MV-4-11 (cell line): Measurements from ENCODE around the gene OSBPL1A.
A peak's percentile ranks its signal among the peaks of the same experiment; 100 is the strongest.

Experiments used
- DNase-seq: peaks from one replicate; lab custom pipeline; 2025; lab: John Stamatoyannopoulos, UW

Gene OSBPL1A

GRCh38 chr18:24267878-24268277 lies 129.7 kb downstream of the OSBPL1A start:
- no peak for DNase-seq

GRCh38 chr18:24266131-24266530 lies 131.5 kb downstream of the OSBPL1A start:
- DNase-seq, result no peak

DNA sequence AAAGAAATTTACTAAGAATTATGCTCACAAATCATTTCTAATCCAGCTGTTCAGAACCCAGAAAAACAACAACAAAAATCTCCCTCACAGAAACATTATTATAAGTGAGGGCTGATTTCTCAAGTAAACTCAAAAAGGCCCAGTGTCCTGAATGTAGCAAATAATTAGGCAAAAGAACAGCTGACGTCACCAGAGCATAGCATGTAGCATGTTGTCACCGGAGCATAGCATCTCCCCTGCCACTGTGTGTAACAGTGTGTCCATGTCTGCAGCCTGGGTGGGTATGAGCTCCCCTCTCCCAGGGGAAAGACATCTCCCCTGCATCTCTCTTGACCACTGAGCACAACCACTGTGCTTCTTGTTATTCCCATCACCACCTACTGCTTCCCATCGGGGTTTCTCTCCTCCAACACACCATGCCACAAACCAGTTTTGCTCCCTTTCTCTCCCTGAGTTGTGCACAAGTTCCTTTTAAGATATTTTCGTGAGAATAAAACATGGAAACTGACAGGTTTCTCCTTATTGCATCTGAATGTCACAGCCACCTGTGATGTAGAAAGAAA lies 132.0 kb downstream of the OSBPL1A start:
- no peak for DNase-seq

GRCh38 chr18:24263050-24263449 lies 134.6 kb downstream of the OSBPL1A start:
- DNase-seq, result no peak

DNA sequence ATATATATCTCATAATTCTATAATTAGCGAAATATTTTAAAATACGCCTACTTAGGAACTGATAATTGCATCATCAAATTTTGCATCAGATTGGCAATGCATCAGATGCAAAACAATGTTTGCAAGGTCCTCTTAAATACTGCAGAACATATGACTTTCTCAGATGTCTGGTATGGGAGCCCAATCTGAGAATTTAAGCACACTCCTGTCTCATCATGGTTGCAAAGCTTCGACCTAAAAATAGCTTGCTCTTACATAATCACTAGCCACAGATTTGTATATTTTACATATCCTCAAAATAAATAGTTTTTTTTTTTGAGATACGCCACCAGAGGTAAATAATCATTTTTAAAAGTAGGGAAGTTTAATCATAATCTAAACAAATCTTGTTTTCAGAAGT lies 135.5 kb downstream of the OSBPL1A start:
- DNase-seq, result peak; percentile 11

DNA sequence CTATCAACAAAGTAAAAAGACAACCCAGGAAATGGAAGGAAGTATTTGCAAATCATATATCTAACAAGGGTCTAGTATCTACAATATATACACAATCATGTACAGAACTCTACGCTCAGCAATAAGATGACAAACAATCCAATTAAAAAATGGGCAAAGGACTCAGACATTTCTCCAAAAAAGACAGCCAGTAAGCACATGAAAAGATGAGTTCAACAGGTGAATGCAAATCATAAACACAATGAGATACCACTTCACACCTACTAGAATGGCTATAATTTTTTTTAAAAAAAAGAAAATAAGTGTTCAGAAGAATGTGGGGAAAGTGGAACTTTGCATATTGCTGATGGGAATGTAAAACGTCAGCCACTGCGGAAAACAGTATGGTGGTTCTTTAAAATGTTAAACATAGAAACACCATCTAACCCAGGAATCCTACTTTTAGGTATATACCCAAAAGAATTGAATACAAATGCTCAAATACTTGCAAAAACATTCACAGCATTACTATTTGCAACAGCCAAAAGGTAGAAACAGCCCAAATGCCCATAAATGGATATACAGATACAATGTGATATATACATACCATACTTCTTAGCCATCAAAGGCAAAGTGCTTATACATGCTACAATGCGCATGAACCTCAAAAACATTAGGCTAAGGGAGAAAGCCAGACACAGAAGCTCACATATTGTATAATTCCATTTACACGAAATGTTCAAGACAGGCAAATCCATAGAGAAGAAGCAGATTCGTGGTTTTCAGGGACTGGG lies 137.6 kb downstream of the OSBPL1A start:
- DNase-seq, result no peak

DNA sequence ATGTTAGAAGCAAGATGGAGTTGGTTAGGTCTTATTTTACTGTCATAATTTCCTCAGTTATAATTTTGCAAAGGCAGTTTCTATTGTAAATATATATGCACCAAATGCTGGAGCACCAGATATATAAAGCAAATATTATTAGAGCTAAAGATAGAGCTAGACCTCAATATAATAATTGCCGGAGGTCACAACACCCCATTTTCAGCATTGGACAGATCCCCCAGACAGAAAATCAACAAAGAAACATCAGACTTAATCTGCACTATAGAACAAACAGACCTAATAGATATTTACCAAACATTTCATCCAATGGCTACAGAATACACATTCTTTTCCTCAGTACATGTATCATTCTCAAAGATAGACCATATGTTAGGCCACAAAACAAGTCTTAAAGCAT lies 143.6 kb downstream of the OSBPL1A start:
- no peak for DNase-seq

GRCh38 chr18:24249716-24250115 lies 147.9 kb downstream of the OSBPL1A start:
- DNase-seq, result no peak

DNA sequence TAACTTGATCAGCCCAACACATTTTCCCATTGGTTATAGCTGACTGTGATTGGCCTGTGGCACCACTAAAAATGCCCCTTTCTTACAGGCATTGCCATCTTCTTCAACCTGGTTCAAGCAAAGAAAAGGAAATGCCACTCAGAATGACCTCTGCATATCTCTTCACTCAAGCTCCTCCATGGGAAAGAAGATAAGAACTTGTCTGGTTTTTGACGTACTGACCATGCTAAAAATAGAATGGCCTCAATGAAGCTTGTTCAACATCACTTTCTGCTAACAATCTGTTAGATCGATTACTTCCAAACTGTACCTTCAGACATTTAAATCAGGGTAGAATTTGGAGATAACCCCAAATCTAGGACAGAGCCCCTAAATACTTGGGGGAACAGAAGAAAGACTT lies 149.3 kb downstream of the OSBPL1A start:
- no peak for DNase-seq

DNA sequence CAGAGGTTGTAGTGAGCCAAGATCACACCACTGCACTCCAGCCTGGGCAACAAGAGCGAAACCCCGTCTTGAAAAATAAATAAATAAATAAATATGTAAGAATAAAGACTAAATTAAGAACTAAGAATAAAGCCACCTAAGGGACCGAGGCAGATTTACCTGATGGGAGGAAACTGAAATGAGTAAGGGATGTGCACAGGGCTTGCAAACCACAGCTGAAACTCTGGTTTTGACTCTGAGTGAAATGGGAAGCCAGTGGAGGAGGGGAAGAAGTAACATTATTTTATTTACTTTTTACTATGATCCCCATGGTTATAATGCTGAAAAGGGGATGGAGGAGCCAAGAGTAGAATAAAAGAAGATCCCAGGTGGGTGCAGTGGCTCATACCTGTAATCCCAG lies 151.5 kb downstream of the OSBPL1A start:
- no peak for DNase-seq

DNA sequence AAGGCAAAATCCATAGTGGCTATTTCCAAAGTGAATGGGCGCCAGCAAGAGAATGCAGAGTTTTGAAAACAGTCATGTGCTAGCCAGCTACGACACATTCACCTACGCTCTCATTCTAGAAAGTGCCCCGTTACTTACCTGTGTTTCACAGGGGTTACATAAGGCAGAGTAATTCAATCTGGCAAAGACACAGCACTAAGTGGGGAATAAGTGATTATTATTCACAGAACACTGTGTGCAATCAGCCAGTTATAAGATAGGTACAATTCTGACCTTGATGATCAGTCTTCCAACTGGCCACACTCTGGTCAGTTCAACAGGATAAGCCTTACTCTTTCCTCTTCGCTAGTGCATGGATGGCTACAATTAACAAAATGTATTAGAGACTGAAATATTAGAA lies 152.9 kb downstream of the OSBPL1A start:
- no peak for DNase-seq

GRCh38 chr18:24243677-24244076 lies 153.9 kb downstream of the OSBPL1A start:
- DNase-seq, result no peak

DNA sequence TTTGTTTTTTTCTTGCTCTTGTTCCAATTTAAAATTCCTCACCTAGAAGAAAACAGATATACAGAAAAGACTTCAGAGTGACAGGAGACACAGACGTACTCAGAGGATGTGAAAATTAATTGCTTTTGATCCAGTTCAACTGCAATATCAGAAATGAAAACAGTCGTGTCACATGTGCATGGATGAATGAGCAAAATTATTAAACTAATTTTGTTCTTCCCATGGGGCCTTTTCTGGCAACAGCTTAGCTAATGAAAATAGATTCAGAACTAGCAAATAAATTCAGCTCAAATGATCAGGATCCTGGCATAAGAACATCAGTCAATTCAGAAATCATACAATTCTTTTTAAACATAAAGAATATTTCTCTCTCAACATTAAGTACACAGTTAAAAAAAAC lies 158.3 kb downstream of the OSBPL1A start:
- no peak for DNase-seq

DNA sequence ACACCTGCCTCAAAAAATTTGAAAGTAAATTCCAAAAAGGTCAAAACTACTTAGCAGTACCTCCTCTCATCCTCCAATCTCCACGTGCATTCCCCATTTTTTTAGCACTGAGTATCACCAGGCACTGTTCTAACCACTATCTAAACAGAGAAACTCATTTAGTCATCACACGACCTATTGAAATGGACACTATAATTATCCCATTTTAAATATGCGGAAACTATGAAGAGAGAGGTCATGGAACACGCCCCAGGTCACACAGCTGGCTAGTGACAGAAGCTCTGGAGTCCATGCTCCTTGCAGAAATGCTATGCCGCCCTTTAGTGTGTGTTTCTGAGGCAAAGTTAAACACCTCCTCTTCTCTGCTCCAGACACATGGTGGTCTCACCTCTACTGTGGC lies 159.2 kb downstream of the OSBPL1A start:
- DNase-seq, result no peak

DNA sequence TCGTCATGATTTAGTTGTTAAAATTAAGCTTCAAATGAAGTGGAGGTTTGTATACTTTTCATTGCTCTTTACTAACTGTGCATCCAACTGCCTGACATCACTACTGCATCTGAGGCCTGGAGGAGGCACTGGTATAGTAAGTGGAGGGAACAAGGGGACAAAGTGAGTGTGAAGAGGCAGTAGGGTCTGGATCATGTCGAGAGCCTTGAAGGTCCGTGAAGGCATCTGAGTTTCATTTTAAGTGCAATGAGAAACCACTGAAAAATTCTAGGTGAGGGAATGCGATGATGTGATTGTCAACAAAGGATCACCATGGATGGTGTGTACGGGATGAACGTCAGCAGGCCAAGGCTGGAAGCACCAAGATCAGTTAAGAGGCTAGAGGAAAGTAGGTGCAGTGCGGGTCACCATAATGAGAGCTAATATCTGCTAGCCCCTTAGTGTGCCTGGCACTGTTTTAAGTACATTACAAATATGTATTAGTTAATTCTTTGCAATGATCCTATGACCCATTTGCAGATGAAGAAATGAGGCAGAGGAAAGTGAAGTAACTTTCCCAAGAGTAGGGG lies 162.7 kb downstream of the OSBPL1A start:
- DNase-seq, result no peak

DNA sequence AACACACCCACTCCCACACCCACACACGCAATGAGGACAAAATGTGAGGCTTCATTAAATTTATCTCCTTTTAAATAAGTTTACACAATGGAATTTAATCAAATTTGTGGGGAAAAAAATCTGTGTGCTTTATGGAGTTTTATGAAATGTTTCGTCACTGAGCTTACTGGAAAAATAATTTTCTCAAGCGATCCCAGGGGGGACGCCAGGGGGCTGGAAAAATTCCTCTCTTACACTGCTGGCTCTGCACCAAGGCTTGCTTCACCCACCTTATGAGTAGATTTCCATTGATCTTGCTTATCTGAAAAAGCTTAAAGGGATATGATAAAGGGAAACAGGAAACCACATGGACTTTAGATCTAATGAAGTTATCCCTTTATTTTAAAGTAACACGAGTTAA lies 163.3 kb downstream of the OSBPL1A start:
- no peak for DNase-seq

- no peak for DNase-seq
Measured at GRCh38 chr18:24232800-24233199, 164.8 kb downstream of the OSBPL1A start.

DNA sequence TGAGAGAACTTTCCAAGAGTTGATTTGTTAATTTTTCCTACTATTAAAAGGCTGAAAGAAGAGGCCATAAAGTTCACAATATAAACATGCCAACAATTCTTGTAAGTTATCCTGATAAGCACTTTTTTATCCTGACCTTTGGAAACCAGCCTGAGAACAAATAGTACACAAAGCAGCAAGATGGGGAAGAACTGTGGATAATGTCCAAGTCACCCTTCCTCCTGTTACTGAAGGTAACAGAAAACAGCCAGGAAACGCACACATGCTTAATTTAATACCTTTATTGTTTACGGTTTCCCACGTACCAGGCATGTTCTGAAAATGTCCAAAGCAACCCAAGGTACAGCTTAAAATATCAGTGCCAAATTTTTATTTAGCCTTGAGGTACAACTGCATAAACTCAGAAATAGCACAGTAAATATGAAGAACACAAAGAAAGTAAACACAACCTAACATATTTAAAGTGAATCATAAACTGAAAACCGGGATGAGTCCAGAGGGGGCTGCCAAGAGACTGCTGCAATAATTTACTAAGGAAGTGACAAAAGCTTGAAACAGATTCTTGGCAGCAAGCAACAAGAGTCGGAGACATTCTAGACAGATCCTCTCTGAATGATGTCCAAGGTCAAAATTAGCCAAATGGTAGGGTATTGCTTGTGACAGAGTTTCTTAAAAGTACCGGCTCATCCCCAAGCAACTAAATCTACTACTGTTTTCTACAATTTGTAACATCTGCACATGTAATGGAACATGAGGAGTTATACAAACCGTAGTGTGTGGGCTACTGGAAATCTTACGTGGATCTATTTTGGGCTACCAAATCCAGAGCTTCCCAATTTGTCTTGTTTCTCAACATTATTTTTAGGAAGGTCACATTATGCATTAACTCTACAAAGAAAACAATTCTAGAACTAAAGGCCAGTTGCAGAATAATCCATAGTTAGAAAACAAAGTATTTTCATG lies 165.6 kb downstream of the OSBPL1A start:
- DNase-seq, result no peak

DNA sequence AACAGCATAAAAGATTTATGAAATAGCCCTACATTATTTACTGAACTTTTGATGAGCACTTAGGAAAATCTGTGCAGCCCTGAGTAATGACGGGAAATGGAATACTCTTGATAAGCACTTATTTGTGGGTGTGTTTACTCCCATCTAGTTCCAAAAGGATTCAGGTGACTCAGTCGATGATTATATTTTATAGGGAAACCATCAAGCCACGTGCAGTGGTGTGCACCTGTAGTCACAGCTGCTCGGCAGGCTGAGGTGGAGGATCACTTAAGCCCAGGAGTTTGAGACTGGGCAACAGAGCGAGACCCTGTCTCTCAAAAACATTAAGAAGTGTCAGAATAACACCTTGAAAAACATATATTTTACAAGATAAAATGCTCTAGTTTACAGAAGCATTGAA lies 166.9 kb downstream of the OSBPL1A start:
- DNase-seq, result no peak

DNA sequence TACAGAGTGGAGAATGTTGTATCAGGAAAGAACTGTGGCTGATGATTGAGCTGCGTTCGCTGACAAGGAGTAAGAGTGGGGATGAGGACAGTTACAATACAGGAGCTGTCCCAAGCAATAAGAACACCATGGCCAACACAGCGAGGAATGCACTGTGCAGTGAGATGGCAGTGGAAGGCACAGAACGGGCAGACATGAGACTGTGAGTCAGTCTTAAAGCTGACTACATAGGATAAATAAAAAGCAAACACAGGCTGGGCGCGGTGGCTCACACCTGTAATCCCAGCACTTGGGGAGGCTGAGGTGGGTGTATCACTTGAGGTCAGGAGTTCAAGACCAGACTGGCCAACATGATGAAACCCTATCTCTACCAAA lies 169.0 kb downstream of the OSBPL1A start:
- no peak for DNase-seq

GRCh38 chr18:24227977-24228666 lies 169.5 kb downstream of the OSBPL1A start:
- peak; percentile 24 for DNase-seq

- DNase-seq, result no peak
Measured at GRCh38 chr18:24220318-24220688, 177.3 kb downstream of the OSBPL1A start.
